Activated T-cell treated with anti-CD3 and anti-CD28 coated beads, Interleukin-2, amount 50 U/mL, for 24 hours (primary cell): ENCODE results near the gene PERP.
A peak's percentile ranks its signal among the peaks of the same experiment; 100 is the strongest.

Source experiments
- DNase-seq: peaks from one replicate; pipeline ENCODE4 v3.0.0-alpha.2; 2020
- H3K27ac Mint-ChIP-seq: 2 replicates; pipeline ENCODE4 v1.8.0; 2020; ENCODE audit warnings: mild to moderate bottlenecking, mixed read lengths
- H3K27me3 Mint-ChIP-seq: 2 replicates; pipeline ENCODE4 v1.8.0; 2020; ENCODE audit warnings: mixed read lengths
- H3K36me3 Mint-ChIP-seq: 2 replicates; pipeline ENCODE4 v1.8.0; 2020; ENCODE audit warnings: low read depth, mixed read lengths
- H3K4me1 Mint-ChIP-seq: 2 replicates; pipeline ENCODE4 v1.8.0; 2020; ENCODE audit warnings: low read depth, mixed read lengths
- H3K4me3 Mint-ChIP-seq: 2 replicates; pipeline ENCODE4 v1.8.0; 2020; ENCODE audit warnings: mild to moderate bottlenecking, moderate library complexity, mixed read lengths
- H3K9me3 Mint-ChIP-seq: 2 replicates; pipeline ENCODE4 v1.8.0; 2020; ENCODE audit warnings: mixed read lengths

The PERP gene

GRCh38 chr6:138113588-138114210 is 6.5 kb upstream of the PERP start:
- H3K27ac Mint-ChIP-seq, result no peak overlapping the region
- no peaks in the 10 kb centered on the region for H3K36me3 Mint-ChIP-seq
- H3K4me3 Mint-ChIP-seq, result no peak overlapping the region
- no peaks in the 10 kb centered on the region for H3K9me3 Mint-ChIP-seq
- peaks cover 23% of the 10 kb centered on the region for H3K27me3 Mint-ChIP-seq
- H3K4me1 Mint-ChIP-seq, result peaks cover 10% of the 10 kb centered on the region
- no peak for DNase-seq

GRCh38 chr6:138110229-138110628 is 3.0 kb upstream of the PERP start:
- Mint-ChIP-seq H3K4me3 (no peak overlapping the region), H3K27ac (no peak overlapping the region), H3K27me3 (peaks cover 42% of the 10 kb centered on the region), H3K36me3 (peaks cover 1% of the 10 kb centered on the region), H3K9me3 (no peaks in the 10 kb centered on the region), H3K4me1 (peaks cover 20% of the 10 kb centered on the region)
- DNase-seq, result no peak

GRCh38 chr6:138109042-138109997 is 2.1 kb upstream of the PERP start:
- H3K36me3 Mint-ChIP-seq, result peaks cover 1% of the 10 kb centered on the region
- DNase-seq, result peak; percentile 83
- H3K4me1 Mint-ChIP-seq, result peaks cover 20% of the 10 kb centered on the region
- H3K4me3 Mint-ChIP-seq, result no peak overlapping the region
- no peak overlapping the region for H3K27ac Mint-ChIP-seq
- H3K9me3 Mint-ChIP-seq, result no peaks in the 10 kb centered on the region
- H3K27me3 Mint-ChIP-seq, result peaks cover 41% of the 10 kb centered on the region

- peaks cover 42% of the 10 kb centered on the region for H3K27me3 Mint-ChIP-seq
- H3K27ac Mint-ChIP-seq, result no peak overlapping the region
- H3K4me1 Mint-ChIP-seq, result peaks cover 20% of the 10 kb centered on the region
- H3K9me3 Mint-ChIP-seq, result no peaks in the 10 kb centered on the region
- DNase-seq, result no peak
- H3K36me3 Mint-ChIP-seq, result peaks cover 1% of the 10 kb centered on the region
- peak overlapping the region; percentile 84 for H3K4me3 Mint-ChIP-seq
These were observed 753 bp upstream of the PERP start for GRCh38 chr6:138107752-138108592.

- Mint-ChIP-seq H3K27me3 (peaks cover 42% of the 10 kb centered on the region), H3K4me1 (peaks cover 20% of the 10 kb centered on the region)
These were observed 548 bp downstream of the PERP start for GRCh38 chr6:138106665-138107077.

GRCh38 chr6:138105880-138106664 is 1.1 kb downstream of the PERP start:
- Mint-ChIP-seq H3K36me3 (peaks cover 1% of the 10 kb centered on the region), H3K27me3 (peaks cover 42% of the 10 kb centered on the region), H3K27ac (no peak overlapping the region), H3K4me3 (peak overlapping the region; percentile 84), H3K4me1 (peaks cover 20% of the 10 kb centered on the region), H3K9me3 (no peaks in the 10 kb centered on the region)
- DNase-seq, result no peak

More at GRCh38 chr6:138106665-138107077, 548 bp downstream of the PERP start:
- no peak for DNase-seq
- H3K27ac Mint-ChIP-seq, result no peak overlapping the region
- no peaks in the 10 kb centered on the region for H3K9me3 Mint-ChIP-seq
- H3K4me3 Mint-ChIP-seq, result peak overlapping the region; percentile 84
- H3K36me3 Mint-ChIP-seq, result peaks cover 1% of the 10 kb centered on the region

GRCh38 chr6:138105446-138105845 is 1.8 kb downstream of the PERP start:
- H3K27ac Mint-ChIP-seq, result no peak overlapping the region
- peaks cover 42% of the 10 kb centered on the region for H3K27me3 Mint-ChIP-seq
- no peak for DNase-seq
- peaks cover 20% of the 10 kb centered on the region for H3K4me1 Mint-ChIP-seq
- H3K4me3 Mint-ChIP-seq, result no peak overlapping the region
- H3K9me3 Mint-ChIP-seq, result no peaks in the 10 kb centered on the region
- H3K36me3 Mint-ChIP-seq, result peaks cover 1% of the 10 kb centered on the region

GRCh38 chr6:138104618-138105213 is 2.5 kb downstream of the PERP start:
- H3K4me3 Mint-ChIP-seq, result no peak overlapping the region
- peaks cover 45% of the 10 kb centered on the region for H3K27me3 Mint-ChIP-seq
- no peaks in the 10 kb centered on the region for H3K9me3 Mint-ChIP-seq
- H3K36me3 Mint-ChIP-seq, result peaks cover 1% of the 10 kb centered on the region
- DNase-seq, result no peak
- H3K27ac Mint-ChIP-seq, result no peak overlapping the region
- peaks cover 20% of the 10 kb centered on the region for H3K4me1 Mint-ChIP-seq

- Mint-ChIP-seq H3K36me3 (peaks cover 1% of the 10 kb centered on the region), H3K4me1 (peaks cover 15% of the 10 kb centered on the region), H3K27me3 (peaks cover 40% of the 10 kb centered on the region), H3K27ac (no peak overlapping the region), H3K9me3 (no peaks in the 10 kb centered on the region), H3K4me3 (no peak overlapping the region)
- no peak for DNase-seq
These were observed 3.3 kb downstream of the PERP start for GRCh38 chr6:138103871-138104270.

- no peak overlapping the region for H3K27ac Mint-ChIP-seq
- peaks cover 1% of the 10 kb centered on the region for H3K36me3 Mint-ChIP-seq
- DNase-seq, result no peak
- no peak overlapping the region for H3K4me3 Mint-ChIP-seq
- peaks cover 40% of the 10 kb centered on the region for H3K27me3 Mint-ChIP-seq
- peaks cover 7% of the 10 kb centered on the region for H3K4me1 Mint-ChIP-seq
- peaks cover 4% of the 10 kb centered on the region for H3K9me3 Mint-ChIP-seq
These were observed 5.1 kb downstream of the PERP start for GRCh38 chr6:138101946-138102731.

GRCh38 chr6:138099832-138100231 is 7.4 kb downstream of the PERP start:
- H3K9me3 Mint-ChIP-seq, result peaks cover 4% of the 10 kb centered on the region
- H3K27ac Mint-ChIP-seq, result no peak overlapping the region
- no peak overlapping the region for H3K4me3 Mint-ChIP-seq
- no peak for DNase-seq
- peaks cover 20% of the 10 kb centered on the region for H3K27me3 Mint-ChIP-seq
- H3K36me3 Mint-ChIP-seq, result peaks cover 6% of the 10 kb centered on the region
- no peaks in the 10 kb centered on the region for H3K4me1 Mint-ChIP-seq

GRCh38 chr6:138098306-138098705 is 8.9 kb downstream of the PERP start:
- H3K36me3 Mint-ChIP-seq, result peaks cover 6% of the 10 kb centered on the region
- peaks cover 11% of the 10 kb centered on the region for H3K27me3 Mint-ChIP-seq
- peaks cover 4% of the 10 kb centered on the region for H3K9me3 Mint-ChIP-seq
- DNase-seq, result no peak
- no peak overlapping the region for H3K4me3 Mint-ChIP-seq
- no peak overlapping the region for H3K27ac Mint-ChIP-seq
- H3K4me1 Mint-ChIP-seq, result no peaks in the 10 kb centered on the region

- Mint-ChIP-seq H3K27ac (no peak overlapping the region), H3K36me3 (peaks cover 6% of the 10 kb centered on the region)
These were observed 13.0 kb downstream of the PERP start for GRCh38 chr6:138094260-138094659.

More at GRCh38 chr6:138094260-138094659, 13.0 kb downstream of the PERP start:
- H3K4me3 Mint-ChIP-seq, result no peak overlapping the region
- DNase-seq, result no peak
- H3K4me1 Mint-ChIP-seq, result no peaks in the 10 kb centered on the region
- H3K27me3 Mint-ChIP-seq, result peaks cover 16% of the 10 kb centered on the region
- H3K9me3 Mint-ChIP-seq, result peaks cover 4% of the 10 kb centered on the region
